Measurements from ENCODE around the gene POLA2. TPM values are rescaled to one million over a fixed set of nuclear protein-coding genes. Genes with fewer than 3 reads are reported as not detected.

The POLA2 gene
- total RNA-seq, 1 experiment from 2014 or later: 35.6 TPM

GRCh38 chr11:65295571-65296341 lies 34.0 kb downstream of the POLA2 start:
- no peak overlapping the region for H3K4me3 Mint-ChIP-seq
- ATAC-seq (no peak), DNase-seq (ENCODE audit: low spot score) (no peak)
- H3K9me3 Mint-ChIP-seq: no peaks in the 10 kb centered on the region
- peaks cover 5% of the 10 kb centered on the region for H3K4me1 Mint-ChIP-seq
- ChIA-PET POLR2A (no interaction called here), CTCF (interaction anchor here (1.1 to 2.4 kb wide), 3 partner anchors 19 to 22 kb away, joined by 3 to 11 read pairs (median 4); partner anchors contain the start of gene CDC42EP2)
- no peak overlapping the region for H3K27ac Mint-ChIP-seq
- H3K27me3 Mint-ChIP-seq (ENCODE audit: low read depth): no peaks in the 10 kb centered on the region
- peaks cover 54% of the 10 kb centered on the region for H3K36me3 Mint-ChIP-seq
- no peak for TF ChIP-seq TCF7 (CRISPR knock-in tag; IDR thresholded peaks at IDR 0.05; ENCODE audit: low read depth)
- TF ChIP-seq EMX1 (CRISPR knock-in tag; IDR thresholded peaks at IDR 0.05): no peak
- TF ChIP-seq ZBTB21 (CRISPR knock-in tag; IDR thresholded peaks at IDR 0.05; ENCODE audit: borderline replicate concordance): no peak
- no peak for TF ChIP-seq ZNF138 (CRISPR knock-in tag; conservative IDR thresholded peaks at IDR 0.05)
- TF ChIP-seq KAT7 (CRISPR knock-in tag; IDR thresholded peaks at IDR 0.05; ENCODE audit: borderline replicate concordance): no peak
- TF ChIP-seq CREB1 (CRISPR knock-in tag; IDR thresholded peaks at IDR 0.05): no peak
- no peak for TF ChIP-seq SOX15 (CRISPR knock-in tag; IDR thresholded peaks at IDR 0.05)
- TF ChIP-seq ZNF423 (CRISPR knock-in tag; IDR thresholded peaks at IDR 0.05): no peak
- TF ChIP-seq USF2 (CRISPR knock-in tag; IDR thresholded peaks at IDR 0.05): no peak

- Mint-ChIP-seq H3K4me3 (no peak overlapping the region), H3K27me3 (ENCODE audit: low read depth) (no peaks in the 10 kb centered on the region), H3K36me3 (peaks cover 42% of the 10 kb centered on the region), H3K9me3 (no peaks in the 10 kb centered on the region), H3K27ac (no peak overlapping the region), H3K4me1 (peaks cover 11% of the 10 kb centered on the region)
- ChIA-PET CTCF (interaction anchor here (2.4 kb wide), 1 partner anchor 18 kb away, joined by 11 read pairs; the partner anchor contains the start of gene CDC42EP2), POLR2A (no interaction called here)
- ATAC-seq: no peak
- no peak for DNase-seq (ENCODE audit: low spot score)
- no peak for TF ChIP-seq ZNF396 (CRISPR knock-in tag; IDR thresholded peaks at IDR 0.05; ENCODE audit: borderline replicate concordance)
Measured at GRCh38 chr11:65297026-65297672, 35.4 kb downstream of the POLA2 start.

GRCh38 chr11:65298131-65298535 lies 36.4 kb downstream of the POLA2 start:
- CTCF ChIA-PET: interaction anchor here (1.4 to 2.4 kb wide), 3 partner anchors 17 to 32 kb away, joined by 7 to 11 read pairs (median 8); partner anchors contain the start of gene CDC42EP2
- POLR2A ChIA-PET: interaction anchor here (0.5 to 0.7 kb wide), 2 partner anchors 14 to 16 kb away, joined by 3 read pairs; no protein-coding TSS in a partner anchor
- Mint-ChIP-seq H3K4me3 (no peak overlapping the region), H3K27me3 (ENCODE audit: low read depth) (no peaks in the 10 kb centered on the region), H3K4me1 (peaks cover 13% of the 10 kb centered on the region), H3K27ac (no peak overlapping the region), H3K36me3 (peaks cover 38% of the 10 kb centered on the region), H3K9me3 (no peaks in the 10 kb centered on the region)
- no peak for TF ChIP-seq RELA (CRISPR knock-in tag; IDR thresholded peaks at IDR 0.05; ENCODE audit: borderline replicate concordance)
- TF ChIP-seq HMGA2 (CRISPR knock-in tag; IDR thresholded peaks at IDR 0.05): no peak
- no peak for TF ChIP-seq KAT7 (CRISPR knock-in tag; IDR thresholded peaks at IDR 0.05; ENCODE audit: borderline replicate concordance)
- no peak for TF ChIP-seq NFE2L1 (CRISPR knock-in tag; IDR thresholded peaks at IDR 0.05)
- no peak for ATAC-seq
- no peak for DNase-seq (ENCODE audit: low spot score)

- H3K4me3 Mint-ChIP-seq: no peak overlapping the region
- no peaks in the 10 kb centered on the region for H3K9me3 Mint-ChIP-seq
- peaks cover 13% of the 10 kb centered on the region for H3K4me1 Mint-ChIP-seq
- ATAC-seq (no peak), DNase-seq (ENCODE audit: low spot score) (no peak)
- no peaks in the 10 kb centered on the region for H3K27me3 Mint-ChIP-seq (ENCODE audit: low read depth)
- no peak overlapping the region for H3K27ac Mint-ChIP-seq
- ChIA-PET CTCF (interaction anchor here (1.1 to 2.4 kb wide), 4 partner anchors 16 to 31 kb away, joined by 4 to 11 read pairs (median 8); partner anchors contain the start of gene CDC42EP2), POLR2A (interaction anchor here (0.5 to 0.7 kb wide), 2 partner anchors 15 kb away, joined by 3 read pairs; no protein-coding TSS in a partner anchor)
- H3K36me3 Mint-ChIP-seq: peaks cover 36% of the 10 kb centered on the region
- TF ChIP-seq NR2C2 (CRISPR knock-in tag; IDR thresholded peaks at IDR 0.05): no peak
- TF ChIP-seq ETV6 (CRISPR knock-in tag; IDR thresholded peaks at IDR 0.05): no peak
- TF ChIP-seq ZSCAN18 (CRISPR knock-in tag; IDR thresholded peaks at IDR 0.05): no peak
- TF ChIP-seq ZNF281 (CRISPR knock-in tag; IDR thresholded peaks at IDR 0.05): no peak
- TF ChIP-seq ZNF532 (CRISPR knock-in tag; IDR thresholded peaks at IDR 0.05; ENCODE audit: borderline replicate concordance): no peak
Measured at GRCh38 chr11:65298655-65299179, 37.0 kb downstream of the POLA2 start.
